GM12878 (cell line): ENCODE results near the gene RBMS3. TPM values are rescaled to one million over a fixed set of nuclear protein-coding genes. Genes with fewer than 3 reads are reported as not detected.

Experiments
- ATAC-seq: fragments of 200-7000 bp; cut with Tn5 transposase; 3 replicates; pipeline ENCODE4 v1.9.1; 2020; ENCODE audit warnings: mild to moderate bottlenecking, moderate library complexity
- BruUV-seq: library from RNA; stranded (reverse); fragments of 400-500 nt; replicated peaks from 2 replicates; lab custom pipeline; 2021; lab: Mats Ljungman, UMichigan
- CTCF ChIA-PET: fragments of 300-600 bp; sonication (Branson Sonifier 250); formaldehyde crosslinking; extraction: SDS; loops from one replicate; lab custom pipeline; 2021; ENCODE audit warnings: inconsistent platforms; lab: Yijun Ruan, JAX
- POLR2A ChIA-PET: fragments of 350-600 bp; formaldehyde crosslinking; extraction: SDS; loops from one replicate; lab custom pipeline; 2021; ENCODE audit warnings: inconsistent platforms; lab: Charles Lee
- RAD21 ChIA-PET: fragments of 300-600 bp; sonication (Branson Sonifier 250); formaldehyde crosslinking; loops from one replicate; lab custom pipeline; 2023; ENCODE audit warnings: antibody characterized with exemption; ENCODE audit not compliant: unreplicated experiment; lab: Charles Lee
- SMC1A ChIA-PET: fragments of 300-600 bp; sonication (Branson Sonifier 250); formaldehyde crosslinking; loops from one replicate; lab custom pipeline; 2023; ENCODE audit not compliant: unreplicated experiment, uncharacterized antibody; lab: Charles Lee
- DNase-seq: peaks from one replicate; pipeline ENCODE4 v3.0.0-alpha.2; 2011; ENCODE audit warnings: low read depth, low spot score
- FAIRE-seq: peaks from 3 replicates; lab custom pipeline; 2011; peaks lifted over from hg19 to GRCh38; lab: Jason Lieb, UNC
- H2AFZ ChIP-seq: 2 replicates; pipeline ENCODE4 v1.6.0; 2011; ENCODE audit warnings: low read depth, low read length, control low read depth; ENCODE audit not compliant: control insufficient read depth
- H3K27ac ChIP-seq: 2 replicates; pipeline ENCODE4 v1.5.1; 2011; ENCODE audit warnings: control low read depth; ENCODE audit not compliant: control insufficient read depth, insufficient read depth
- H3K27me3 ChIP-seq, 2 experiments: replicated peaks in 1 of 2; 2 replicates each; pipeline versions ENCODE4 v1.6.0 to v1.6.1; 2011; ENCODE audit warnings: low read length in 1 of 2; ENCODE audit not compliant: control insufficient read depth in 2 of 2, insufficient read depth in 2 of 2
- H3K36me3 ChIP-seq, 2 experiments: 2 replicates each; pipeline ENCODE4 v1.5.1; 2011; ENCODE audit warnings: low read length in 1 of 2; ENCODE audit not compliant: control insufficient read depth in 2 of 2, insufficient read depth in 2 of 2
- H3K4me1 ChIP-seq: 2 replicates; pipeline ENCODE4 v1.6.1; 2011; ENCODE audit warnings: mild to moderate bottlenecking, low read length, moderate library complexity, mixed read lengths; ENCODE audit not compliant: control insufficient read depth, insufficient read depth
- H3K4me2 ChIP-seq: 2 replicates; pipeline ENCODE4 v1.6.0; 2011; ENCODE audit warnings: control low read depth; ENCODE audit not compliant: control insufficient read depth, insufficient read depth
- H3K4me3 ChIP-seq: fragments of 200-600 bp; sonication (generic); 2 replicates; pipeline ENCODE4 v1.5.1; 2016
- H3K79me2 ChIP-seq: 2 replicates; pipeline ENCODE4 v1.6.0; 2011; ENCODE audit warnings: low read length; ENCODE audit not compliant: control insufficient read depth, insufficient read depth
- H3K9ac ChIP-seq: 2 replicates; pipeline ENCODE4 v1.8.0; 2011; ENCODE audit warnings: low read length, control low read depth, mixed read lengths; ENCODE audit not compliant: control insufficient read depth, insufficient read depth
- H3K9me3 ChIP-seq: replicated peaks from 3 replicates; pipeline ENCODE4 v1.5.1; 2011; ENCODE audit warnings: mild to moderate bottlenecking, low read length; ENCODE audit not compliant: control insufficient read depth, insufficient read depth
- H4K20me1 ChIP-seq: 2 replicates; pipeline ENCODE4 v1.6.0; 2011; ENCODE audit not compliant: control insufficient read depth, insufficient read depth
- ATF7 ChIP-seq: fragments of 450-650 bp; IDR thresholded peaks from 2 replicates; pipeline ENCODE4 v1.6.1; 2016; ENCODE audit warnings: low read depth, mild to moderate bottlenecking
- BRCA1 ChIP-seq: IDR thresholded peaks from 2 replicates; pipeline ENCODE4 v1.6.1; 2011; ENCODE audit warnings: low read depth, low read length, improper control_type of control experiment
- EP300 ChIP-seq, 2 experiments: fragments of 150-350 bp in 1 of 2; IDR thresholded peaks; 2 replicates each; pipeline ENCODE4 v1.6.1; 2011 to 2012; ENCODE audit warnings: low read depth in 2 of 2, low read length in 2 of 2, borderline replicate concordance in 1 of 2, improper control_type of control experiment in 1 of 2, inconsistent platforms in 1 of 2; ENCODE audit not compliant: control insufficient read depth in 1 of 2
- HDGF ChIP-seq: fragments of 450-650 bp; IDR thresholded peaks from 2 replicates; pipeline ENCODE4 v1.6.1; 2016; ENCODE audit warnings: antibody characterized with exemption
- IKZF2 ChIP-seq, 2 experiments: fragments of 450-650 bp; IDR thresholded peaks; 2 replicates each; pipeline ENCODE4 v1.6.1; 2017; ENCODE audit warnings: mild to moderate bottlenecking in 2 of 2, moderate library complexity in 2 of 2
- MTA2 ChIP-seq: fragments of 450-650 bp; IDR thresholded peaks from 2 replicates; pipeline ENCODE4 v1.6.1; 2016; ENCODE audit warnings: low read depth, mild to moderate bottlenecking, moderate library complexity
- SMAD1 ChIP-seq: fragments of 450-650 bp; IDR thresholded peaks from 2 replicates; pipeline ENCODE4 v1.6.1; 2018; ENCODE audit warnings: mild to moderate bottlenecking, low read depth; ENCODE audit not compliant: partially characterized antibody
- SMAD5 ChIP-seq: IDR thresholded peaks from 2 replicates; pipeline ENCODE4 v1.6.1; 2016; ENCODE audit warnings: antibody characterized with exemption, low read depth
- SMARCA5 ChIP-seq: fragments of 450-650 bp; IDR thresholded peaks from 2 replicates; pipeline ENCODE4 v1.6.1; 2017; ENCODE audit warnings: mild to moderate bottlenecking
- ZNF24 ChIP-seq: fragments of 450-650 bp; IDR thresholded peaks from 2 replicates; pipeline ENCODE4 v1.6.1; 2017; ENCODE audit warnings: antibody characterized with exemption, mild to moderate bottlenecking
- WGBS: methylation state at CpG from one replicate; pipeline ENCODE4 v1.1.6; 2016; ENCODE audit warnings: low lambda C conversion rate; ENCODE audit not compliant: insufficient replicate concordance, insufficient coverage; ENCODE audit errors: missing lambda C conversion rate; 5-methylcytosine and 5-hydroxymethylcytosine counted together
- in situ Hi-C: fragments of 300-500 bp; cut with MboI; formaldehyde crosslinking; loops from 9 replicates; pipeline ENCODE4 v1.14.3; 2018; ENCODE audit warnings: mixed read lengths
- intact Hi-C: fragments of 100-400 bp; cut with micrococcal nuclease; formaldehyde crosslinking; loops from one replicate; pipeline ENCODE4 v1.14.2; 2022; ENCODE audit not compliant: unreplicated experiment
- polyA plus RNA-seq, 11 experiments: library from polyadenylated mRNA; depleted of rRNA in 4 of 11; unstranded in 6 of 11; stranded (reverse) in 5 of 11; fragments of >200 nt; fragmentation: Nextera tagmentation in 4 of 11; fragmentation: Illumina TruSeq in 1 of 11; extraction: Ambion mirVana in 4 of 11; extraction: Trizol in 1 of 11; gene quantifications; 1 replicate in 1 of 11; 2 replicates in 10 of 11; pipeline versions ENCODE4 v1.2.1 to v1.2.3, GENCODE V29; 2011 to 2016; ENCODE audit warnings: inconsistent platforms in 2 of 11, missing spikeins in 2 of 11, low read depth in 1 of 11
- total RNA-seq, 4 experiments: library from RNA; depleted of rRNA in 3 of 4; stranded (reverse); fragments of >200 nt in 3 of 4; fragmentation: Illumina TruSeq in 1 of 4; extraction: Trizol in 1 of 4; gene quantifications; 2 replicates each; pipeline versions ENCODE4 v1.2.1 to v1.2.3, GENCODE V29; 2013 to 2021
- TF ChIP-seq, protein P1 (sequence below): fragments of 450-650 bp; IDR thresholded peaks from 2 replicates; pipeline ENCODE4 v1.6.1; 2017; ENCODE audit warnings: low read depth, mild to moderate bottlenecking, moderate library complexity
- TF ChIP-seq, protein P2 (sequence below): fragments of 450-650 bp; IDR thresholded peaks from 2 replicates; pipeline ENCODE4 v1.6.1; 2017; ENCODE audit warnings: mild to moderate bottlenecking, low read depth, inconsistent platforms; ENCODE audit not compliant: poor library complexity, severe bottlenecking

RBMS3 gene
- total and polyA plus RNA-seq, 10 of the 15 experiments (the other 5 are each of a cell fraction or from before 2014, with no cell fraction given), result 0.79 to 4.7 (median 3.1) TPM

DNA sequence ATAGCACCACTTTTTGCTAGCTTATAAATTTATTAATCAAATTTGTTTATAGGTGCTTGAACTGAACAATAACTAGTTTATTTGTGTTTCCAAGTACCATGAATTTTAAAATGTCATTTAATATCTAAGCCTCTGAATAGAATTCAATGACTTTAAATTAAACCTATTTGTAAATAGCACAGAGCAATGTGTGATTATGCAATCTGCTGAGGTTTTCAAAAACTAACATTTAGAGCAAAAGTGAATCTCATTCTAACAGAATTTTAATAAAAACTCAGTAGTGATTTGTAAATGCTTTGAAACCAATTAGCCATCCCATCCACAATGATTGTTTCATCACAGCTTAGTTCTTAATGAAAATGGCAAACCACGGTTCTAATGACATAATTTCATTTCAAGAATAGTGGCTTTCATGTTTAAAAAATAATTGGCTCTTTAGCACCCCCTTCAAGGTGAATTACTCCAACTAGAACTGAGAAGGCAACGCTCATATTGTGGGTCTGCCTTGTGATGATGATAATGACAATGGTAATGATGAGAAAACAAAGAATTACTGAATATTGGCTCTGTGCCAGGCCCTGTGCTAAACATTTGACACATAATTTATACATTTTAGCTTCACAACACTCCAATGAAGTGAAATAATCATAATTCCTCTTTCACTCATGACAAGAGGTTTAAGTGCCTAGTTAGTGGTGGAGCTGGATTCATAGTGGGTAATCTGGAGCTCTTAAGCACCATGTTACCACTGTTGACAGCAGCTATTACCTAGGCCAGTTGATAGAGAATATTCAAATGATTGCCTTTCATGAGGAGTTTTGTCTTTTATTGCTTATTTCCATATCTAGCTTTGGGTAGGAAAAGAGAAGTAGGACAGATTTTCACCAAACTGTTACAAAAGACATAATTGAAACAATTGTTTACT lies 145.7 kb downstream of the RBMS3 start:
- H3K4me1 ChIP-seq, result no peaks in the 10 kb centered on the region
- ChIA-PET POLR2A (interaction anchor here (0.7 kb wide), 1 partner anchor 102 kb away, joined by 3 read pairs; no protein-coding TSS in a partner anchor), RAD21 (interaction anchor here (0.8 to 2.3 kb wide), 8 partner anchors 10 to 145 kb away, joined by 3 to 10 read pairs (median 4); partner anchors contain the start of gene RBMS3), CTCF (interaction anchor here (0.9 to 2.6 kb wide), 10 partner anchors 10 to 510 kb away, joined by 3 to 7 read pairs (median 3); no protein-coding TSS in a partner anchor), SMC1A (interaction anchor here (0.6 to 2.2 kb wide), 20 partner anchors 9 to 1414 kb away, joined by 3 to 10 read pairs (median 3); no protein-coding TSS in a partner anchor)
- no peaks in the 10 kb centered on the region for H3K36me3 ChIP-seq
- H3K27me3 ChIP-seq, result no peaks in the 10 kb centered on the region
- intact Hi-C loops, result loop anchor here (5.0 kb wide), 1 partner anchor 144 kb away; the partner anchor contains the start of gene RBMS3
- no peak overlapping the region for H3K4me2 ChIP-seq
- no peaks in the 10 kb centered on the region for H3K79me2 ChIP-seq
- peak; percentile 78 for ATAC-seq
- no peak overlapping the region for H2AFZ ChIP-seq
- TF ChIP-seq EP300 (IDR thresholded peaks at IDR 0.05; ENCODE audit: borderline replicate concordance in 1 of 2, control insufficient read depth in 1 of 2, low read depth in 2 of 2, low read length in 2 of 2) (peak in 1 of 2 experiments; percentile 61; a peak in 3 of 4 replicates), BRCA1 (no peak), ATF7 (peak; percentile 91), IKZF2 (IDR thresholded peaks at IDR 0.05) (peak in 1 of 2 experiments; percentile 38; a peak in 1 of 4 replicates), SMAD1 (peak; percentile 99), MTA2 (peak; percentile 99), HDGF (no peak), SMAD5 (no peak), ZNF24 (peak; percentile 61; the same call in 1 of the 2 replicates), SMARCA5 (no peak)
- TF ChIP-seq, protein P1, sequence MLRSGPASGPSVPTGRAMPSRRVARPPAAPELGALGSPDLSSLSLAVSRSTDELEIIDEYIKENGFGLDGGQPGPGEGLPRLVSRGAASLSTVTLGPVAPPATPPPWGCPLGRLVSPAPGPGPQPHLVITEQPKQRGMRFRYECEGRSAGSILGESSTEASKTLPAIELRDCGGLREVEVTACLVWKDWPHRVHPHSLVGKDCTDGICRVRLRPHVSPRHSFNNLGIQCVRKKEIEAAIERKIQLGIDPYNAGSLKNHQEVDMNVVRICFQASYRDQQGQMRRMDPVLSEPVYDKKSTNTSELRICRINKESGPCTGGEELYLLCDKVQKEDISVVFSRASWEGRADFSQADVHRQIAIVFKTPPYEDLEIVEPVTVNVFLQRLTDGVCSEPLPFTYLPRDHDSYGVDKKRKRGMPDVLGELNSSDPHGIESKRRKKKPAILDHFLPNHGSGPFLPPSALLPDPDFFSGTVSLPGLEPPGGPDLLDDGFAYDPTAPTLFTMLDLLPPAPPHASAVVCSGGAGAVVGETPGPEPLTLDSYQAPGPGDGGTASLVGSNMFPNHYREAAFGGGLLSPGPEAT, result peak; percentile 48; the same call in 1 of the 2 replicates
- TF ChIP-seq, protein P2, sequence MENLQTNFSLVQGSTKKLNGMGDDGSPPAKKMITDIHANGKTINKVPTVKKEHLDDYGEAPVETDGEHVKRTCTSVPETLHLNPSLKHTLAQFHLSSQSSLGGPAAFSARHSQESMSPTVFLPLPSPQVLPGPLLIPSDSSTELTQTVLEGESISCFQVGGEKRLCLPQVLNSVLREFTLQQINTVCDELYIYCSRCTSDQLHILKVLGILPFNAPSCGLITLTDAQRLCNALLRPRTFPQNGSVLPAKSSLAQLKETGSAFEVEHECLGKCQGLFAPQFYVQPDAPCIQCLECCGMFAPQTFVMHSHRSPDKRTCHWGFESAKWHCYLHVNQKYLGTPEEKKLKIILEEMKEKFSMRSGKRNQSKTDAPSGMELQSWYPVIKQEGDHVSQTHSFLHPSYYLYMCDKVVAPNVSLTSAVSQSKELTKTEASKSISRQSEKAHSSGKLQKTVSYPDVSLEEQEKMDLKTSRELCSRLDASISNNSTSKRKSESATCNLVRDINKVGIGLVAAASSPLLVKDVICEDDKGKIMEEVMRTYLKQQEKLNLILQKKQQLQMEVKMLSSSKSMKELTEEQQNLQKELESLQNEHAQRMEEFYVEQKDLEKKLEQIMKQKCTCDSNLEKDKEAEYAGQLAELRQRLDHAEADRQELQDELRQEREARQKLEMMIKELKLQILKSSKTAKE, result peak; percentile 91
- H3K9ac ChIP-seq, result no peak overlapping the region
- in situ Hi-C loops, result no loop called here
- H3K9me3 ChIP-seq, result no peaks in the 10 kb centered on the region; the same call in 2 of the 3 replicates
- H3K4me3 ChIP-seq, result no peak overlapping the region
- 0% methylated on average over 2 of the region's 2 CpGs for WGBS
- DNase-seq, result no peak
- H3K27ac ChIP-seq, result no peak overlapping the region
- FAIRE-seq, result no peak
- H4K20me1 ChIP-seq, result no peaks in the 10 kb centered on the region
- BruUV-seq, result no TSS peak
